HG02973 (cell line): Measurements from ENCODE around the gene PRAME.
"Not testable (repeated sequence)": the region's sequence is repeated elsewhere in the genome, so short reads cannot be mapped to it uniquely, and the experiment has no call there.

ENCODE experiments used
- ATAC-seq: cut with Tn5 transposase; IDR thresholded peaks from one replicate; pipeline ENCODE4 v1.9.1; 2021; ENCODE audit warnings: moderate library complexity; ENCODE audit not compliant: unreplicated experiment

Gene PRAME

GRCh38 chr22:22553141-22553540 lies 5.9 kb downstream of the PRAME start:
- ATAC-seq: no peak

GRCh38 chr22:22552630-22553029 lies 6.4 kb downstream of the PRAME start:
- ATAC-seq: no peak

GRCh38 chr22:22550789-22551434 lies 8.2 kb downstream of the PRAME start:
- no peak for ATAC-seq

GRCh38 chr22:22548910-22549309 lies 10.2 kb downstream of the PRAME start:
- no peak for ATAC-seq

- ATAC-seq: no peak
These were observed 10.7 kb downstream of the PRAME start for GRCh38 chr22:22548317-22548716.

GRCh38 chr22:22547692-22548300 lies 11.3 kb downstream of the PRAME start:
- ATAC-seq: no peak

GRCh38 chr22:22547226-22547625 lies 11.8 kb downstream of the PRAME start:
- no peak for ATAC-seq

GRCh38 chr22:22546490-22546889 lies 12.6 kb downstream of the PRAME start:
- no peak for ATAC-seq

- no peak for ATAC-seq
These were observed 14.0 kb downstream of the PRAME start for GRCh38 chr22:22545084-22545483.

- no peak for ATAC-seq
These were observed 20.7 kb downstream of the PRAME start for GRCh38 chr22:22538226-22538989.

GRCh38 chr22:22536916-22537315 lies 22.1 kb downstream of the PRAME start:
- no peak for ATAC-seq

GRCh38 chr22:22536515-22536914 lies 22.6 kb downstream of the PRAME start:
- ATAC-seq: no peak

GRCh38 chr22:22535662-22536061 lies 23.4 kb downstream of the PRAME start:
- ATAC-seq: no peak

- ATAC-seq: no peak
These were observed 24.3 kb downstream of the PRAME start for GRCh38 chr22:22534604-22535415.

- no peak for ATAC-seq
These were observed 25.2 kb downstream of the PRAME start for GRCh38 chr22:22533863-22534262.

- ATAC-seq: no peak
These were observed 25.6 kb downstream of the PRAME start for GRCh38 chr22:22533417-22533816.

- ATAC-seq: not testable (repeated sequence)
These were observed 26.5 kb downstream of the PRAME start for GRCh38 chr22:22532547-22533071.

- ATAC-seq: no peak
These were observed 27.1 kb downstream of the PRAME start for GRCh38 chr22:22531770-22532546.

- no peak for ATAC-seq
These were observed 30.3 kb downstream of the PRAME start for GRCh38 chr22:22528780-22529179.

- ATAC-seq: no peak
These were observed 31.8 kb downstream of the PRAME start for GRCh38 chr22:22527312-22527711.
